ENCODE measurements around the gene GNAS.

GRCh38 chr20:58851969-58852458 lies 502 bp upstream of the GNAS start:
- TF ChIP-seq POLR2A (IDR thresholded peaks at IDR 0.05; ENCODE audit: low read length) (no peak), GATA1 (IDR thresholded peaks at IDR 0.05; ENCODE audit: low read depth, low read length) (no peak)
